GM20000 (cell line): Measurements from ENCODE around the gene PNPLA5.

ENCODE experiments used
- DNase-seq: peaks from one replicate; pipeline ENCODE4 v3.0.0; 2012; ENCODE audit warnings: low spot score
- CTCF ChIP-seq: IDR thresholded peaks from 2 replicates; pipeline ENCODE4 v1.5.1; 2012; ENCODE audit warnings: mild to moderate bottlenecking, control low read depth; ENCODE audit errors: extremely low read depth, missing control alignments

Gene PNPLA5

GRCh38 chr22:43897751-43898261 is 6.0 kb upstream of the PNPLA5 start:
- no peak for TF ChIP-seq CTCF
- no peak for DNase-seq

- no peak for TF ChIP-seq CTCF
- DNase-seq = no peak
Measured at GRCh38 chr22:43895986-43896645, 4.3 kb upstream of the PNPLA5 start.

GRCh38 chr22:43894122-43894521 is 2.3 kb upstream of the PNPLA5 start:
- TF ChIP-seq CTCF = no peak
- DNase-seq = no peak

GRCh38 chr22:43893266-43893665 is 1.5 kb upstream of the PNPLA5 start:
- DNase-seq = no peak
- TF ChIP-seq CTCF = no peak

GRCh38 chr22:43892183-43892894 is 526 bp upstream of the PNPLA5 start:
- no peak for DNase-seq
- TF ChIP-seq CTCF = no peak

GRCh38 chr22:43890901-43891331 is 897 bp downstream of the PNPLA5 start:
- no peak for TF ChIP-seq CTCF
- no peak for DNase-seq

GRCh38 chr22:43889860-43890253 is 2.0 kb downstream of the PNPLA5 start:
- TF ChIP-seq CTCF = no peak

More at GRCh38 chr22:43889860-43890253, 2.0 kb downstream of the PNPLA5 start:
- DNase-seq = no peak
